ENCODE measurements around the gene HOMER1. TPM values are rescaled to one million over a fixed set of nuclear protein-coding genes. Genes with fewer than 3 reads are reported as not detected.

HOMER1 gene
- total RNA-seq, 1 experiment from 2014 or later, result 9.1 TPM

DNA sequence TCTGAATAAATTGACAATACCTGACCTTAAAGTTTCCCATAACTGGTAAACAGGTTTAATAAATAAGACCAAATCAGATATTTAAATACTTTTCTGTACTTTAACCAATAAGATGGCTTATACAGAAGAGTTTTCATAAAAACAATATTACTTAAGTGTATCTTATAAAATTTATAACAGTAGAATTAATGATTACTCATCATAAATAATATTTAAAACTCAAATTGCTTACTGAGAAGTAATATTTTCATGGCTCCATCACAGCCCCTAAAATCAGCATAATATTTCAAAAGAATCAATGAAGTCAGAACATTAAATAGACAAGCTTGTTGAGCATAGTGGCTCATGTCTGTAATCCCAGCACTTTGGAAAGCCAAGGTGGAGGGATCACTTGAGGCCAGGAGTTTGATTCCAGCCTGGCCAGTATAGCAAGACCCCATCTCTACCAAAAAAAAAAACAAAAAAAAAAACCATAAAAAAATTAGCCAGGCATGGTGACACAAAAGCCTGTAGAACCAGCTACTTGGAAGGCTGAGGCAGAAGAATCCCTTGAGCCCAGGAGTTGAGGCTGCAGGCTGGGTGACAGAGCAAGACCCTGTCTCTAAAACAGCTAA lies 23.5 kb downstream of the HOMER1 start:
- Histone ChIP-seq H3K36me3 (ENCODE audit: low read depth, low read length) (no peaks in the 10 kb centered on the region), H3K9ac (ENCODE audit: low read length) (no peak overlapping the region), H3K4me1 (ENCODE audit: insufficient read depth, low read length) (peaks cover 12% of the 10 kb centered on the region), H3K79me2 (ENCODE audit: low read length) (peaks cover 9% of the 10 kb centered on the region; the same call in 1 of the 2 replicates), H3K9me3 (ENCODE audit: low read length) (no peaks in the 10 kb centered on the region), H3K27ac (ENCODE audit: low read length) (no peak overlapping the region), H2AFZ (ENCODE audit: low read length) (no peak overlapping the region), H4K20me1 (ENCODE audit: low read length) (no peaks in the 10 kb centered on the region), H3K27me3 (ENCODE audit: low read length) (no peaks in the 10 kb centered on the region), H3K4me2 (ENCODE audit: low read length) (no peak overlapping the region), H3F3A (ENCODE audit: low read length, unreplicated experiment) (no peaks in the 10 kb centered on the region), H3K9me2 (replicated peaks; ENCODE audit: low read length) (no peaks in the 10 kb centered on the region), H3K4me3 (ENCODE audit: low read length) (no peak overlapping the region)
- DNase-seq, result no peak
- CTCF ChIA-PET, result no interaction called here
- POLR2A ChIA-PET (ENCODE audit: unreplicated experiment), result no interaction called here
- ATAC-seq, result no peak
- TF ChIP-seq EZH2 (IDR thresholded peaks at IDR 0.05; ENCODE audit: low read length, unreplicated experiment) (no peak), EZH2phosphoT487 (IDR thresholded peaks at IDR 0.05; ENCODE audit: borderline replicate concordance, low read length) (no peak)
- TF ChIP-seq, protein P1, sequence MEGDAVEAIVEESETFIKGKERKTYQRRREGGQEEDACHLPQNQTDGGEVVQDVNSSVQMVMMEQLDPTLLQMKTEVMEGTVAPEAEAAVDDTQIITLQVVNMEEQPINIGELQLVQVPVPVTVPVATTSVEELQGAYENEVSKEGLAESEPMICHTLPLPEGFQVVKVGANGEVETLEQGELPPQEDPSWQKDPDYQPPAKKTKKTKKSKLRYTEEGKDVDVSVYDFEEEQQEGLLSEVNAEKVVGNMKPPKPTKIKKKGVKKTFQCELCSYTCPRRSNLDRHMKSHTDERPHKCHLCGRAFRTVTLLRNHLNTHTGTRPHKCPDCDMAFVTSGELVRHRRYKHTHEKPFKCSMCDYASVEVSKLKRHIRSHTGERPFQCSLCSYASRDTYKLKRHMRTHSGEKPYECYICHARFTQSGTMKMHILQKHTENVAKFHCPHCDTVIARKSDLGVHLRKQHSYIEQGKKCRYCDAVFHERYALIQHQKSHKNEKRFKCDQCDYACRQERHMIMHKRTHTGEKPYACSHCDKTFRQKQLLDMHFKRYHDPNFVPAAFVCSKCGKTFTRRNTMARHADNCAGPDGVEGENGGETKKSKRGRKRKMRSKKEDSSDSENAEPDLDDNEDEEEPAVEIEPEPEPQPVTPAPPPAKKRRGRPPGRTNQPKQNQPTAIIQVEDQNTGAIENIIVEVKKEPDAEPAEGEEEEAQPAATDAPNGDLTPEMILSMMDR (conservative IDR thresholded peaks at IDR 0.05; ENCODE audit: low read depth, low read length), result no peak
- intact Hi-C loops (cut with micrococcal nuclease), result no loop called here
- BruUV-seq (replicated peaks), result no TSS peak

DNA sequence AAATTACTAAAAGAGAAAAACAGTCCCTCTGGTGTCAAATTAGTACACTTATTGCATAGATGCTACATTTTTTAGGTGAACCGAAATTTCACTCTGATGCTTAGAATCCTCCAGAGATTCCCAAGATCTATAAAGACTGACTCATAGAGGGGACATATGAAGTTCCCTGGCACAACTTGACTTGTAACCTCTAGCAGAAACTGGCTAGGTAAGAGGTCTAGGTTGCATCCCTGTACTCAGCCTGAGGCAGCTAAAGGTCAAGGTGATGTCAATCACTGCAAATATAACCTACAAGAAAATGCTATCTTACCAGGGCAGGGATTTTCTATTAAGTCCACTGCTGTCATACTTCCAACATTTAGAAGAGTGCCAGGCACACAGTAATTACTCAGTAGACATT lies 24.2 kb downstream of the HOMER1 start:
- no peaks in the 10 kb centered on the region for H3F3A ChIP-seq (ENCODE audit: low read length, unreplicated experiment)
- ChIA-PET CTCF (no interaction called here), POLR2A (ENCODE audit: unreplicated experiment) (no interaction called here)
- H3K79me2 ChIP-seq (ENCODE audit: low read length), result peaks cover 9% of the 10 kb centered on the region; the same call in 1 of the 2 replicates
- no peak overlapping the region for H3K4me2 ChIP-seq (ENCODE audit: low read length)
- H3K9ac ChIP-seq (ENCODE audit: low read length), result no peak overlapping the region
- no peak overlapping the region for H3K27ac ChIP-seq (ENCODE audit: low read length)
- no peaks in the 10 kb centered on the region for H3K36me3 ChIP-seq (ENCODE audit: low read depth, low read length)
- no peaks in the 10 kb centered on the region for H3K27me3 ChIP-seq (ENCODE audit: low read length)
- intact Hi-C loops (cut with micrococcal nuclease), result no loop called here
- H3K9me2 ChIP-seq (replicated peaks; ENCODE audit: low read length), result no peaks in the 10 kb centered on the region
- no peak overlapping the region for H3K4me3 ChIP-seq (ENCODE audit: low read length)
- no peak overlapping the region for H2AFZ ChIP-seq (ENCODE audit: low read length)
- peaks cover 7% of the 10 kb centered on the region for H3K4me1 ChIP-seq (ENCODE audit: insufficient read depth, low read length)
- ATAC-seq (no peak), DNase-seq (no peak)
- H3K9me3 ChIP-seq (ENCODE audit: low read length), result no peaks in the 10 kb centered on the region
- TF ChIP-seq, protein P1 (conservative IDR thresholded peaks at IDR 0.05; ENCODE audit: low read depth, low read length), result no peak
- no peak for TF ChIP-seq EZH2phosphoT487 (IDR thresholded peaks at IDR 0.05; ENCODE audit: borderline replicate concordance, low read length)
- no TSS peak for BruUV-seq (replicated peaks)
- no peaks in the 10 kb centered on the region for H4K20me1 ChIP-seq (ENCODE audit: low read length)

DNA sequence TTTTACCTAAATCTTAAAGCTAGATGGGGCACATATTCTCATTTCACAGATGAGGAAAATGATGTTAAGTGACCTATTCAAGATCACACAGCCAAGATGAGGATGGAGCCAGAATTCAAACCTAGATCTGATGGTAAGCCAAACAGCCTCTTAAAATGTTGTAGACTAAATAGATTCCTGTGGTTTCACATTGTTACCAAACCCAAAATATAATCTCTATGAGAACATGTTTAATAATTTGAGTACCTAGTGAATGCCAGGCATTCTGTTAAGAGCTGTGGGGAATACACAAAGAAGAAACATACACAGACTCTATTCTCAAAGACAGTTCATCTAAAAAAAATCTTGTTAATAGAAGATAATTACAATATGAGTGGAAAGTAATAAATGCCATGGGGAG lies 25.2 kb downstream of the HOMER1 start:
- H3K36me3 ChIP-seq (ENCODE audit: low read depth, low read length), result no peaks in the 10 kb centered on the region
- H3K9me2 ChIP-seq (replicated peaks; ENCODE audit: low read length), result no peaks in the 10 kb centered on the region
- no peaks in the 10 kb centered on the region for H3K27me3 ChIP-seq (ENCODE audit: low read length)
- ATAC-seq (no peak), DNase-seq (no peak)
- TF ChIP-seq, protein P1 (conservative IDR thresholded peaks at IDR 0.05; ENCODE audit: low read depth, low read length), result no peak
- no peak for TF ChIP-seq EZH2phosphoT487 (IDR thresholded peaks at IDR 0.05; ENCODE audit: borderline replicate concordance, low read length)
- TF ChIP-seq EZH2 (IDR thresholded peaks at IDR 0.05; ENCODE audit: low read length, unreplicated experiment), result no peak
- no TSS peak for BruUV-seq (replicated peaks)
- peaks cover 7% of the 10 kb centered on the region for H3K4me1 ChIP-seq (ENCODE audit: insufficient read depth, low read length)
- POLR2A ChIA-PET (ENCODE audit: unreplicated experiment), result no interaction called here
- no peaks in the 10 kb centered on the region for H4K20me1 ChIP-seq (ENCODE audit: low read length)
- intact Hi-C loops (cut with micrococcal nuclease), result no loop called here
- H3K9me3 ChIP-seq (ENCODE audit: low read length), result no peaks in the 10 kb centered on the region
- H3K4me3 ChIP-seq (ENCODE audit: low read length), result no peak overlapping the region
- H3F3A ChIP-seq (ENCODE audit: low read length, unreplicated experiment), result no peaks in the 10 kb centered on the region
- CTCF ChIA-PET, result no interaction called here
- no peak overlapping the region for H3K27ac ChIP-seq (ENCODE audit: low read length)
- no peak overlapping the region for H3K4me2 ChIP-seq (ENCODE audit: low read length)
- no peak overlapping the region for H2AFZ ChIP-seq (ENCODE audit: low read length)
- no peaks in the 10 kb centered on the region for H3K79me2 ChIP-seq (ENCODE audit: low read length)
- no peak overlapping the region for H3K9ac ChIP-seq (ENCODE audit: low read length)
